ENCODE data around the gene HEMGN. TPM values are rescaled to one million over a fixed set of nuclear protein-coding genes. Genes with fewer than 3 reads are reported as not detected.
A peak's percentile ranks its signal among the peaks of the same experiment; 100 is the strongest.

Gene HEMGN
- total RNA-seq, 1 experiment from 2014 or later: 0.11 TPM

GRCh38 chr9:97921959-97922724, 15.8 kb downstream of the HEMGN start, which contains the start of gene TRMO (continued):
- TF ChIP-seq GRHL2 (CRISPR knock-in tag; IDR thresholded peaks at IDR 0.05; ENCODE audit: insufficient replicate concordance, severe bottlenecking) (no peak), E2F1 (CRISPR knock-in tag; IDR thresholded peaks at IDR 0.05) (peak; percentile 83), JUN (CRISPR knock-in tag; IDR thresholded peaks at IDR 0.05) (peak; percentile 87; the same call in 1 of the 2 replicates), ZNF317 (CRISPR knock-in tag; IDR thresholded peaks at IDR 0.05; ENCODE audit: borderline replicate concordance, low read depth) (no peak; the same call in 1 of the 2 replicates), FOXP4 (CRISPR knock-in tag; IDR thresholded peaks at IDR 0.05) (no peak; the same call in 1 of the 2 replicates), CBFB (CRISPR knock-in tag; IDR thresholded peaks at IDR 0.05; ENCODE audit: low read depth) (no peak), ZNF263 (CRISPR knock-in tag; IDR thresholded peaks at IDR 0.05; ENCODE audit: low read depth) (peak; percentile 43; the same call in 1 of the 2 replicates), ZNF121 (CRISPR knock-in tag; IDR thresholded peaks at IDR 0.05) (no peak), JAZF1 (CRISPR knock-in tag; IDR thresholded peaks at IDR 0.05) (no peak), NFATC4 (CRISPR knock-in tag; IDR thresholded peaks at IDR 0.05) (no peak), ZNF671 (CRISPR knock-in tag; IDR thresholded peaks at IDR 0.05) (no peak), TCF7 (CRISPR knock-in tag; IDR thresholded peaks at IDR 0.05; ENCODE audit: low read depth) (no peak), ZBTB21 (CRISPR knock-in tag; IDR thresholded peaks at IDR 0.05; ENCODE audit: borderline replicate concordance) (no peak; the same call in 1 of the 2 replicates), TEAD1 (CRISPR knock-in tag; IDR thresholded peaks at IDR 0.05) (peak; percentile 93), GTF2I (CRISPR knock-in tag; conservative IDR thresholded peaks at IDR 0.05) (no peak), CDX4 (CRISPR knock-in tag; IDR thresholded peaks at IDR 0.05; ENCODE audit: borderline replicate concordance) (no peak), MYBL2 (CRISPR knock-in tag; IDR thresholded peaks at IDR 0.05) (peak; percentile 91), GABPB1 (CRISPR knock-in tag; IDR thresholded peaks at IDR 0.05) (peak; percentile 68), ZNF423 (CRISPR knock-in tag; IDR thresholded peaks at IDR 0.05) (no peak), SP1 (CRISPR knock-in tag; conservative IDR thresholded peaks at IDR 0.05) (peak; percentile 54; the same call in 1 of the 2 replicates)
- TF ChIP-seq, protein P1, sequence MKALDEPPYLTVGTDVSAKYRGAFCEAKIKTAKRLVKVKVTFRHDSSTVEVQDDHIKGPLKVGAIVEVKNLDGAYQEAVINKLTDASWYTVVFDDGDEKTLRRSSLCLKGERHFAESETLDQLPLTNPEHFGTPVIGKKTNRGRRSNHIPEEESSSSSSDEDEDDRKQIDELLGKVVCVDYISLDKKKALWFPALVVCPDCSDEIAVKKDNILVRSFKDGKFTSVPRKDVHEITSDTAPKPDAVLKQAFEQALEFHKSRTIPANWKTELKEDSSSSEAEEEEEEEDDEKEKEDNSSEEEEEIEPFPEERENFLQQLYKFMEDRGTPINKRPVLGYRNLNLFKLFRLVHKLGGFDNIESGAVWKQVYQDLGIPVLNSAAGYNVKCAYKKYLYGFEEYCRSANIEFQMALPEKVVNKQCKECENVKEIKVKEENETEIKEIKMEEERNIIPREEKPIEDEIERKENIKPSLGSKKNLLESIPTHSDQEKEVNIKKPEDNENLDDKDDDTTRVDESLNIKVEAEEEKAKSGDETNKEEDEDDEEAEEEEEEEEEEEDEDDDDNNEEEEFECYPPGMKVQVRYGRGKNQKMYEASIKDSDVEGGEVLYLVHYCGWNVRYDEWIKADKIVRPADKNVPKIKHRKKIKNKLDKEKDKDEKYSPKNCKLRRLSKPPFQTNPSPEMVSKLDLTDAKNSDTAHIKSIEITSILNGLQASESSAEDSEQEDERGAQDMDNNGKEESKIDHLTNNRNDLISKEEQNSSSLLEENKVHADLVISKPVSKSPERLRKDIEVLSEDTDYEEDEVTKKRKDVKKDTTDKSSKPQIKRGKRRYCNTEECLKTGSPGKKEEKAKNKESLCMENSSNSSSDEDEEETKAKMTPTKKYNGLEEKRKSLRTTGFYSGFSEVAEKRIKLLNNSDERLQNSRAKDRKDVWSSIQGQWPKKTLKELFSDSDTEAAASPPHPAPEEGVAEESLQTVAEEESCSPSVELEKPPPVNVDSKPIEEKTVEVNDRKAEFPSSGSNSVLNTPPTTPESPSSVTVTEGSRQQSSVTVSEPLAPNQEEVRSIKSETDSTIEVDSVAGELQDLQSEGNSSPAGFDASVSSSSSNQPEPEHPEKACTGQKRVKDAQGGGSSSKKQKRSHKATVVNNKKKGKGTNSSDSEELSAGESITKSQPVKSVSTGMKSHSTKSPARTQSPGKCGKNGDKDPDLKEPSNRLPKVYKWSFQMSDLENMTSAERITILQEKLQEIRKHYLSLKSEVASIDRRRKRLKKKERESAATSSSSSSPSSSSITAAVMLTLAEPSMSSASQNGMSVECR (CRISPR knock-in tag; IDR thresholded peaks at IDR 0.05; ENCODE audit: borderline replicate concordance): peak; percentile 96
- TF ChIP-seq, protein P2, sequence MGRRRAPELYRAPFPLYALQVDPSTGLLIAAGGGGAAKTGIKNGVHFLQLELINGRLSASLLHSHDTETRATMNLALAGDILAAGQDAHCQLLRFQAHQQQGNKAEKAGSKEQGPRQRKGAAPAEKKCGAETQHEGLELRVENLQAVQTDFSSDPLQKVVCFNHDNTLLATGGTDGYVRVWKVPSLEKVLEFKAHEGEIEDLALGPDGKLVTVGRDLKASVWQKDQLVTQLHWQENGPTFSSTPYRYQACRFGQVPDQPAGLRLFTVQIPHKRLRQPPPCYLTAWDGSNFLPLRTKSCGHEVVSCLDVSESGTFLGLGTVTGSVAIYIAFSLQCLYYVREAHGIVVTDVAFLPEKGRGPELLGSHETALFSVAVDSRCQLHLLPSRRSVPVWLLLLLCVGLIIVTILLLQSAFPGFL (CRISPR knock-in tag; IDR thresholded peaks at IDR 0.05; ENCODE audit: borderline replicate concordance): no peak
- TF ChIP-seq, protein P3, sequence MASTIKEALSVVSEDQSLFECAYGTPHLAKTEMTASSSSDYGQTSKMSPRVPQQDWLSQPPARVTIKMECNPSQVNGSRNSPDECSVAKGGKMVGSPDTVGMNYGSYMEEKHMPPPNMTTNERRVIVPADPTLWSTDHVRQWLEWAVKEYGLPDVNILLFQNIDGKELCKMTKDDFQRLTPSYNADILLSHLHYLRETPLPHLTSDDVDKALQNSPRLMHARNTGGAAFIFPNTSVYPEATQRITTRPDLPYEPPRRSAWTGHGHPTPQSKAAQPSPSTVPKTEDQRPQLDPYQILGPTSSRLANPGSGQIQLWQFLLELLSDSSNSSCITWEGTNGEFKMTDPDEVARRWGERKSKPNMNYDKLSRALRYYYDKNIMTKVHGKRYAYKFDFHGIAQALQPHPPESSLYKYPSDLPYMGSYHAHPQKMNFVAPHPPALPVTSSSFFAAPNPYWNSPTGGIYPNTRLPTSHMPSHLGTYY (CRISPR knock-in tag; IDR thresholded peaks at IDR 0.05): no peak
- TF ChIP-seq, protein P4, sequence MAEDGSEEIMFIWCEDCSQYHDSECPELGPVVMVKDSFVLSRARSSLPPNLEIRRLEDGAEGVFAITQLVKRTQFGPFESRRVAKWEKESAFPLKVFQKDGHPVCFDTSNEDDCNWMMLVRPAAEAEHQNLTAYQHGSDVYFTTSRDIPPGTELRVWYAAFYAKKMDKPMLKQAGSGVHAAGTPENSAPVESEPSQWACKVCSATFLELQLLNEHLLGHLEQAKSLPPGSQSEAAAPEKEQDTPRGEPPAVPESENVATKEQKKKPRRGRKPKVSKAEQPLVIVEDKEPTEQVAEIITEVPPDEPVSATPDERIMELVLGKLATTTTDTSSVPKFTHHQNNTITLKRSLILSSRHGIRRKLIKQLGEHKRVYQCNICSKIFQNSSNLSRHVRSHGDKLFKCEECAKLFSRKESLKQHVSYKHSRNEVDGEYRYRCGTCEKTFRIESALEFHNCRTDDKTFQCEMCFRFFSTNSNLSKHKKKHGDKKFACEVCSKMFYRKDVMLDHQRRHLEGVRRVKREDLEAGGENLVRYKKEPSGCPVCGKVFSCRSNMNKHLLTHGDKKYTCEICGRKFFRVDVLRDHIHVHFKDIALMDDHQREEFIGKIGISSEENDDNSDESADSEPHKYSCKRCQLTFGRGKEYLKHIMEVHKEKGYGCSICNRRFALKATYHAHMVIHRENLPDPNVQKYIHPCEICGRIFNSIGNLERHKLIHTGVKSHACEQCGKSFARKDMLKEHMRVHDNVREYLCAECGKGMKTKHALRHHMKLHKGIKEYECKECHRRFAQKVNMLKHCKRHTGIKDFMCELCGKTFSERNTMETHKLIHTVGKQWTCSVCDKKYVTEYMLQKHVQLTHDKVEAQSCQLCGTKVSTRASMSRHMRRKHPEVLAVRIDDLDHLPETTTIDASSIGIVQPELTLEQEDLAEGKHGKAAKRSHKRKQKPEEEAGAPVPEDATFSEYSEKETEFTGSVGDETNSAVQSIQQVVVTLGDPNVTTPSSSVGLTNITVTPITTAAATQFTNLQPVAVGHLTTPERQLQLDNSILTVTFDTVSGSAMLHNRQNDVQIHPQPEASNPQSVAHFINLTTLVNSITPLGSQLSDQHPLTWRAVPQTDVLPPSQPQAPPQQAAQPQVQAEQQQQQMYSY (CRISPR knock-in tag; IDR thresholded peaks at IDR 0.05): no peak; the same call in 1 of the 2 replicates
